IMR-90 (cell line): ENCODE measurements around the gene RYR2. TPM values are rescaled to one million over a fixed set of nuclear protein-coding genes. Genes with fewer than 3 reads are reported as not detected.

Experiments
- ATAC-seq: fragments of 200-7000 bp; cut with Tn5 transposase; 2 replicates; pipeline ENCODE4 v1.9.1; 2020; ENCODE audit warnings: low read depth, mild to moderate bottlenecking, moderate library complexity
- BruUV-seq: library from RNA; stranded (reverse); fragments of 400-500 nt; replicated peaks from 2 replicates; lab custom pipeline; 2021; lab: Mats Ljungman, UMichigan
- CTCF ChIA-PET: fragments of 300-600 bp; formaldehyde crosslinking; extraction: SDS; loops from one replicate; lab custom pipeline; 2021; ENCODE audit warnings: antibody characterized with exemption; lab: Yijun Ruan, JAX
- POLR2A ChIA-PET: fragments of 300-600 bp; sonication (Branson Sonifier 250); formaldehyde crosslinking; loops from one replicate; lab custom pipeline; 2022; ENCODE audit warnings: antibody characterized with exemption; ENCODE audit not compliant: unreplicated experiment; lab: Charles Lee
- DNase-seq: peaks from one replicate; pipeline ENCODE4 v3.0.0; 2013
- H2AFZ ChIP-seq: replicated peaks from 2 replicates; pipeline ENCODE3; 2013; ENCODE audit warnings: low read length, mild to moderate bottlenecking; ENCODE audit not compliant: poor library complexity
- H2AK5ac ChIP-seq: 2 replicates; pipeline ENCODE4 v1.6.1; 2013; ENCODE audit warnings: low read depth, low read length, inconsistent platforms
- H2AK9ac ChIP-seq: replicated peaks from 2 replicates; pipeline ENCODE3; 2013; ENCODE audit warnings: mild to moderate bottlenecking, low read depth, low read length, moderate library complexity; ENCODE audit not compliant: poor library complexity
- H2BK120ac ChIP-seq: 2 replicates; pipeline ENCODE4 v1.6.1; 2013; ENCODE audit warnings: low read depth, low read length, inconsistent platforms
- H2BK15ac ChIP-seq: 3 replicates; pipeline ENCODE4 v1.6.1; 2013; ENCODE audit warnings: low read depth, low read length, inconsistent platforms
- H2BK20ac ChIP-seq: 2 replicates; pipeline ENCODE4 v1.6.1; 2013; ENCODE audit warnings: low read depth, mild to moderate bottlenecking, inconsistent platforms, low read length, moderate library complexity
- H2BK5ac ChIP-seq: 2 replicates; pipeline ENCODE4 v1.6.1; 2013; ENCODE audit warnings: mild to moderate bottlenecking, low read depth, low read length, inconsistent platforms; ENCODE audit not compliant: poor library complexity, severe bottlenecking
- H3K14ac ChIP-seq: replicated peaks from 2 replicates; pipeline ENCODE4 v1.6.1; 2013; ENCODE audit warnings: low read depth, low read length, inconsistent platforms
- H3K18ac ChIP-seq: 2 replicates; pipeline ENCODE4 v1.6.1; 2013; ENCODE audit warnings: low read depth, low read length, control low read depth
- H3K23ac ChIP-seq: 2 replicates; pipeline ENCODE4 v1.6.1; 2013; ENCODE audit warnings: low read depth, low read length, inconsistent platforms
- H3K27ac ChIP-seq: 2 replicates; pipeline ENCODE4 v1.5.1; 2013; ENCODE audit warnings: mild to moderate bottlenecking, control low read depth, low read length; ENCODE audit not compliant: insufficient read depth
- H3K27me3 ChIP-seq: 2 replicates; pipeline ENCODE4 v1.6.1; 2013; ENCODE audit warnings: low read length; ENCODE audit not compliant: control insufficient read depth, insufficient read depth
- H3K36me3 ChIP-seq: 2 replicates; pipeline ENCODE4 v1.6.1; 2013; ENCODE audit warnings: low read length, mixed read lengths; ENCODE audit not compliant: control insufficient read depth, insufficient read depth
- H3K4ac ChIP-seq: 2 replicates; pipeline ENCODE4 v1.6.1; 2013; ENCODE audit warnings: low read depth, low read length, inconsistent platforms
- H3K4me1 ChIP-seq: 2 replicates; pipeline ENCODE4 v1.6.1; 2013; ENCODE audit warnings: low read length, mixed read lengths; ENCODE audit not compliant: control insufficient read depth, insufficient read depth
- H3K4me2 ChIP-seq: 2 replicates; pipeline ENCODE4 v1.6.1; 2013; ENCODE audit warnings: low read depth, mild to moderate bottlenecking, control low read depth, low read length, moderate library complexity
- H3K4me3 ChIP-seq: 2 replicates; pipeline ENCODE4 v1.5.1; 2013; ENCODE audit warnings: low read depth, mild to moderate bottlenecking, control low read depth, low read length, moderate library complexity; ENCODE audit not compliant: insufficient read depth
- H3K56ac ChIP-seq: 2 replicates; pipeline ENCODE4 v1.6.1; 2013; ENCODE audit warnings: low read length, inconsistent platforms; ENCODE audit not compliant: insufficient read depth; ENCODE audit errors: extremely low read depth
- H3K79me1 ChIP-seq, 2 experiments: 2 replicates each; pipeline ENCODE4 v1.6.1; 2013; ENCODE audit warnings: low read length in 2 of 2, inconsistent platforms in 1 of 2, low read depth in 1 of 2
- H3K9ac ChIP-seq: 2 replicates; pipeline ENCODE4 v1.6.1; 2013; ENCODE audit warnings: low read depth, low read length, control low read depth
- H3K9me1 ChIP-seq: 2 replicates; pipeline ENCODE4 v1.6.1; 2013; ENCODE audit warnings: low read length, inconsistent platforms; ENCODE audit not compliant: insufficient read depth
- H3K9me3 ChIP-seq: 2 replicates; pipeline ENCODE4 v1.6.1; 2013; ENCODE audit warnings: low read length; ENCODE audit not compliant: control insufficient read depth, insufficient read depth
- H4K20me1 ChIP-seq: 2 replicates; pipeline ENCODE4 v1.6.1; 2013; ENCODE audit warnings: low read length, inconsistent platforms; ENCODE audit not compliant: insufficient read depth
- H4K5ac ChIP-seq: 2 replicates; pipeline ENCODE4 v1.6.1; 2013; ENCODE audit warnings: mild to moderate bottlenecking, low read depth, low read length, control low read depth
- H4K8ac ChIP-seq, 2 experiments: 2 replicates each; pipeline ENCODE4 v1.6.1; 2013; ENCODE audit warnings: low read depth in 2 of 2, low read length in 2 of 2, control low read depth in 1 of 2, inconsistent platforms in 1 of 2
- H4K91ac ChIP-seq: 2 replicates; pipeline ENCODE4 v1.6.1; 2013; ENCODE audit warnings: low read depth, low read length, inconsistent platforms; ENCODE audit not compliant: insufficient read depth
- BHLHE40 ChIP-seq: fragments of 150-350 bp; IDR thresholded peaks from 2 replicates; pipeline ENCODE4 v1.6.1; 2016; ENCODE audit warnings: mild to moderate bottlenecking, low read depth, low read length
- CEBPB ChIP-seq: IDR thresholded peaks from 2 replicates; pipeline ENCODE4 v1.6.1; 2012; ENCODE audit warnings: low read depth, low read length, improper control_type of control experiment
- CTCF ChIP-seq: conservative IDR thresholded peaks from 2 replicates; pipeline ENCODE4 v1.5.1; 2012; ENCODE audit warnings: mild to moderate bottlenecking, low read depth, low read length, improper control_type of control experiment
- MAFK ChIP-seq: IDR thresholded peaks from 2 replicates; pipeline ENCODE4 v1.6.1; 2012; ENCODE audit warnings: low read depth, low read length, improper control_type of control experiment
- MAZ ChIP-seq: IDR thresholded peaks from 2 replicates; pipeline ENCODE4 v1.6.1; 2012; ENCODE audit warnings: low read depth, mild to moderate bottlenecking, low read length, improper control_type of control experiment, moderate library complexity, borderline replicate concordance
- MXI1 ChIP-seq: IDR thresholded peaks from 2 replicates; pipeline ENCODE4 v1.6.1; 2012; ENCODE audit warnings: low read depth, mild to moderate bottlenecking, low read length, moderate library complexity, borderline replicate concordance
- NFE2L2 ChIP-seq: fragments of 150-350 bp; IDR thresholded peaks from 2 replicates; pipeline ENCODE4 v1.6.1; 2016; ENCODE audit warnings: low read depth, mild to moderate bottlenecking, low read length
- POLR2A ChIP-seq: IDR thresholded peaks from 2 replicates; pipeline ENCODE4 v1.6.1; 2012; ENCODE audit warnings: mild to moderate bottlenecking, low read depth, low read length
- RCOR1 ChIP-seq: IDR thresholded peaks from 2 replicates; pipeline ENCODE4 v1.6.1; 2012; ENCODE audit warnings: mild to moderate bottlenecking, low read length, improper control_type of control experiment; ENCODE audit not compliant: insufficient replicate concordance
- RFX5 ChIP-seq: IDR thresholded peaks from 2 replicates; pipeline ENCODE4 v1.8.0; 2012; ENCODE audit warnings: low read depth, mild to moderate bottlenecking, low read length, moderate library complexity
- USF2 ChIP-seq: fragments of 150-350 bp; IDR thresholded peaks from 2 replicates; pipeline ENCODE4 v1.6.1; 2017; ENCODE audit warnings: mild to moderate bottlenecking, antibody characterized with exemption, low read length, low read depth
- WGBS, 2 experiments: methylation state at CpG; one replicate each; pipeline versions ENCODE4 v1.1.5 to v1.1.7; 2013; ENCODE audit warnings: missing lambda C conversion rate in 2 of 2; ENCODE audit not compliant: insufficient read length in 1 of 2; ENCODE audit errors: extremely low coverage in 2 of 2; 5-methylcytosine and 5-hydroxymethylcytosine counted together
- dilution Hi-C: fragments of 300-500 bp; cut with HindIII; formaldehyde crosslinking; loops from one replicate; pipeline ENCODE4 v1.14.3; 2018; ENCODE audit warnings: low sequenced_read_pairs; ENCODE audit not compliant: unreplicated experiment
- in situ Hi-C: fragments of 300-500 bp; cut with MboI; formaldehyde crosslinking; loops from 3 replicates; pipeline ENCODE4 v1.14.3; 2019; ENCODE audit warnings: low sequenced_read_pairs, inconsistent platforms, mixed read lengths
- intact Hi-C: fragments of 100-400 bp; cut with micrococcal nuclease; formaldehyde crosslinking; loops from 2 replicates; pipeline ENCODE4 v1.10.0; 2022
- polyA plus RNA-seq, 3 experiments: library from polyadenylated mRNA; depleted of rRNA; stranded (reverse); fragments of >200 nt; gene quantifications; 2 replicates each; pipeline ENCODE4 v1.2.3, GENCODE V29; 2012; ENCODE audit warnings: low replicate concordance in 1 of 3
- total RNA-seq: library from RNA; depleted of rRNA; stranded (reverse); fragments of >200 nt; gene quantifications from 2 replicates; pipeline ENCODE4 v1.2.3, GENCODE V29; 2012
- TF ChIP-seq, protein P1 (sequence below): fragments of 150-350 bp; IDR thresholded peaks from 2 replicates; pipeline ENCODE4 v1.6.1; 2016; ENCODE audit warnings: low read depth, mild to moderate bottlenecking, low read length, moderate library complexity, borderline replicate concordance

The RYR2 gene
- total and polyA plus RNA-seq, 2 of the 4 experiments (the other 2 are of a cell fraction) = not detected

GRCh38 chr1:237247442-237247841, 205.5 kb downstream of the RYR2 start:
- CTCF ChIA-PET = no interaction called here

More at GRCh38 chr1:237247442-237247841, 205.5 kb downstream of the RYR2 start:
- no TSS peak for BruUV-seq
- Histone ChIP-seq H3K23ac (no peak overlapping the region), H3K27me3 (no peaks in the 10 kb centered on the region), H3K27ac (no peak overlapping the region), H3K18ac (no peak overlapping the region), H4K5ac (no peak overlapping the region), H2AFZ (no peak overlapping the region), H2AK5ac (no peak overlapping the region), H3K4me2 (no peak overlapping the region), H3K4ac (no peak overlapping the region), H3K9me3 (peaks cover 12% of the 10 kb centered on the region), H4K8ac (no peak overlapping the region), H2BK20ac (no peak overlapping the region), H3K4me3 (no peak overlapping the region), H3K9me1 (no peaks in the 10 kb centered on the region), H2BK5ac (no peak overlapping the region), H3K56ac (no peak overlapping the region), H3K9ac (no peak overlapping the region), H3K14ac (no peak overlapping the region), H4K20me1 (no peaks in the 10 kb centered on the region), H3K36me3 (no peaks in the 10 kb centered on the region), H3K4me1 (no peaks in the 10 kb centered on the region), H2BK120ac (no peak overlapping the region), H4K91ac (no peak overlapping the region), H2BK15ac (no peak overlapping the region), H3K79me1 (no peaks in the 10 kb centered on the region), H2AK9ac (no peak overlapping the region)
- intact Hi-C loops (no loop called here), dilution Hi-C loops (no loop called here), in situ Hi-C loops (no loop called here)
- TF ChIP-seq RFX5 (no peak), CEBPB (no peak), CTCF (no peak), MXI1 (no peak), NFE2L2 (no peak), MAFK (no peak), POLR2A (no peak), BHLHE40 (no peak), MAZ (no peak), RCOR1 (no peak), USF2 (no peak)
- TF ChIP-seq, protein P1, sequence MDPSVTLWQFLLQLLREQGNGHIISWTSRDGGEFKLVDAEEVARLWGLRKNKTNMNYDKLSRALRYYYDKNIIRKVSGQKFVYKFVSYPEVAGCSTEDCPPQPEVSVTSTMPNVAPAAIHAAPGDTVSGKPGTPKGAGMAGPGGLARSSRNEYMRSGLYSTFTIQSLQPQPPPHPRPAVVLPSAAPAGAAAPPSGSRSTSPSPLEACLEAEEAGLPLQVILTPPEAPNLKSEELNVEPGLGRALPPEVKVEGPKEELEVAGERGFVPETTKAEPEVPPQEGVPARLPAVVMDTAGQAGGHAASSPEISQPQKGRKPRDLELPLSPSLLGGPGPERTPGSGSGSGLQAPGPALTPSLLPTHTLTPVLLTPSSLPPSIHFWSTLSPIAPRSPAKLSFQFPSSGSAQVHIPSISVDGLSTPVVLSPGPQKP = no peak
- DNase-seq (no peak), ATAC-seq (no peak)
- WGBS, 2 experiments = no CpG with 5 or more reads among the region's 1 CpG
- POLR2A ChIA-PET = no interaction called here
